ENCODE data around the gene ASZ1.

DNA sequence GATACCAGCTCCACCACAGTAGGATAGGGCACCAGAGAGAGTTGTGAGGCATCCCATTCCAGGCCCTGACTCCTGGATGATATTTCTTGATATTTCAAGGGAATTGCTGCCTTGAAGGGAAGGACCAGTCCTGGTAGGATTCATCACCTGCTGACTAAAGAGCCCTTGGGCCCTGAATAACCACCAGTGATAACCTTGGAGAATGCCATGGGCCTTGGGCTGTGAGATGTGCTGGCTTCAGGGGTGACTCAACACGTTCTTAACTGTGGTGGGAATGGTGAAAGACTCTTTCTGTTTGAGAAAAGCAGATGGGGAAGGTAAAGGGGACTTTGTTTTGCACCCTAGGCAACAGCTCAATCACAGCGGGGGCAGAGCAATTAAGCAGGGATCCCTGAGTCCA, 21.4 kb upstream of the ASZ1 start:
- TF ChIP-seq, protein P1, sequence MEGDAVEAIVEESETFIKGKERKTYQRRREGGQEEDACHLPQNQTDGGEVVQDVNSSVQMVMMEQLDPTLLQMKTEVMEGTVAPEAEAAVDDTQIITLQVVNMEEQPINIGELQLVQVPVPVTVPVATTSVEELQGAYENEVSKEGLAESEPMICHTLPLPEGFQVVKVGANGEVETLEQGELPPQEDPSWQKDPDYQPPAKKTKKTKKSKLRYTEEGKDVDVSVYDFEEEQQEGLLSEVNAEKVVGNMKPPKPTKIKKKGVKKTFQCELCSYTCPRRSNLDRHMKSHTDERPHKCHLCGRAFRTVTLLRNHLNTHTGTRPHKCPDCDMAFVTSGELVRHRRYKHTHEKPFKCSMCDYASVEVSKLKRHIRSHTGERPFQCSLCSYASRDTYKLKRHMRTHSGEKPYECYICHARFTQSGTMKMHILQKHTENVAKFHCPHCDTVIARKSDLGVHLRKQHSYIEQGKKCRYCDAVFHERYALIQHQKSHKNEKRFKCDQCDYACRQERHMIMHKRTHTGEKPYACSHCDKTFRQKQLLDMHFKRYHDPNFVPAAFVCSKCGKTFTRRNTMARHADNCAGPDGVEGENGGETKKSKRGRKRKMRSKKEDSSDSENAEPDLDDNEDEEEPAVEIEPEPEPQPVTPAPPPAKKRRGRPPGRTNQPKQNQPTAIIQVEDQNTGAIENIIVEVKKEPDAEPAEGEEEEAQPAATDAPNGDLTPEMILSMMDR (IDR thresholded peaks at IDR 0.05; ENCODE audit: low read depth, low read length) = no peak
- no peak for TF ChIP-seq EZH2phosphoT487 (IDR thresholded peaks at IDR 0.05; ENCODE audit: low read depth)

Measured in OCI-LY3 (cell line).